HPDE6-E6E7 (cell line): ENCODE data around the gene LY6G6C.
"Not testable (repeated sequence)": the region's sequence is repeated elsewhere in the genome, so short reads cannot be mapped to it uniquely, and the experiment has no call there.

Experiments used
- DNase-seq: peaks from one replicate; pipeline ENCODE4 v3.0.0; 2011; ENCODE audit warnings: missing footprints; ENCODE audit errors: extremely low spot score

LY6G6C gene

GRCh38 chr6:31727034-31727716, 5.6 kb upstream of the LY6G6C start:
- DNase-seq = no peak

- DNase-seq = no peak
Observed at GRCh38 chr6:31725502-31726350, 4.2 kb upstream of the LY6G6C start.

DNA sequence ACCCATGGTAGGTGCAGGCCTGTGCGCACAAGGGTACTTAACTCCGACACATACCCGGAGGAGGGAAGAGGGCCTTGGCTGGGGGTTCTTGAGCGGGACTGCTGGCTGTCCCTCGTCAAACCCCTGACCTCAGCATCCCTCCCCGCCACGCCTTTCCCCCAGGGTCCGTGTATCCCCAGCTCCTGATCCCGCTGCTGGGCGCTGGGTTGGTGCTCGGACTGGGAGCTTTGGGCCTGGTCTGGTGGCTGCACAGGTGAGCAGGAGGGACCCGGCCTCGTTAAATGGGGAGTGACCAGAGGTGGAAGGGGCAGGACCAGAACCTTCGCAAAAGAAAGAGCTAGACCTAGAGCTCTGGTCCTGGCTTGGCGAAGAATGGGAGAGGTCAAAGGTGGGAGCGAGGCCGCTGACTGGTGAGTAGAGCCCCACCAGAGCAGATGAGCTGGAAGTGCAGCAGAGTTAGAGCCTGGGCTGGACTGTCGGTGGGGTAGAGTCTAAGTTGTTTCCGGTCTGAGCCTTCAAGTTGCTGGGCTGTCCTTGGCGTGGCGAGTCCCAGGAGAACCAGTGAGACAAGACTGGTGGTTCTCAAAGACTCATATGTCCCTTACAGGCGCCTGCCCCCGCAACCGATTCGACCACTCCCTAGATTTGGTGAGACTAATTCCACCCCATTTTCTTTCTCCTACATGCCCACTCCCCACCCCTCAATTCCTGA, 2.6 kb upstream of the LY6G6C start:
- DNase-seq = no peak

- no peak for DNase-seq
Observed at GRCh38 chr6:31723245-31723979, 1.9 kb upstream of the LY6G6C start, which contains the start of gene MPIG6B. TSS of gene MPIG6B (plus strand) at chr6:31723373. CDS start at chr6:31723384, 11 bp downstream.

- DNase-seq = no peak
Observed at GRCh38 chr6:31722173-31722572, 627 bp upstream of the LY6G6C start.

GRCh38 chr6:31720196-31720770, 1.3 kb downstream of the LY6G6C start:
- DNase-seq = no peak

DNA sequence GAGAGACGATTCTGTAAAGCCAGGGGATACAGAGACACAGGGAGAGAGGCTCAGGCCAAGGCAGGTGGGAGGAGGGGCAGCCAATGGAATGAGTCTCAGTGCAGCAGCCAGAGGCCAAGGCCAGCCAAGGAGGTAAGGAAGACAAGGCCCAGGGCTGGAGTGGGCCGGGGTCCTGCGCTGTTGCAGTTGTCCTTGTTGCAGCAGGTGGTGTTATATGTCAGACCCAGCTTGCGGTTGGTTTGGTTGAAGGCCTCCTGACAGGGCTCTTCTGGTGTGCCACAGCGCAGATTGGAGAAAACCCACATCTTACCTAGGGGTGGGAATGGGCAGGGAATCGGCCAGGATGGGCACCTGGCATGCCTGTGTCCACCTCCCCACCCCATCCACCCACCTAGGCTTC, 2.5 kb downstream of the LY6G6C start:
- no peak for DNase-seq

- DNase-seq = peak; percentile 90
Observed at GRCh38 chr6:31718265-31718664, 3.3 kb downstream of the LY6G6C start.

DNA sequence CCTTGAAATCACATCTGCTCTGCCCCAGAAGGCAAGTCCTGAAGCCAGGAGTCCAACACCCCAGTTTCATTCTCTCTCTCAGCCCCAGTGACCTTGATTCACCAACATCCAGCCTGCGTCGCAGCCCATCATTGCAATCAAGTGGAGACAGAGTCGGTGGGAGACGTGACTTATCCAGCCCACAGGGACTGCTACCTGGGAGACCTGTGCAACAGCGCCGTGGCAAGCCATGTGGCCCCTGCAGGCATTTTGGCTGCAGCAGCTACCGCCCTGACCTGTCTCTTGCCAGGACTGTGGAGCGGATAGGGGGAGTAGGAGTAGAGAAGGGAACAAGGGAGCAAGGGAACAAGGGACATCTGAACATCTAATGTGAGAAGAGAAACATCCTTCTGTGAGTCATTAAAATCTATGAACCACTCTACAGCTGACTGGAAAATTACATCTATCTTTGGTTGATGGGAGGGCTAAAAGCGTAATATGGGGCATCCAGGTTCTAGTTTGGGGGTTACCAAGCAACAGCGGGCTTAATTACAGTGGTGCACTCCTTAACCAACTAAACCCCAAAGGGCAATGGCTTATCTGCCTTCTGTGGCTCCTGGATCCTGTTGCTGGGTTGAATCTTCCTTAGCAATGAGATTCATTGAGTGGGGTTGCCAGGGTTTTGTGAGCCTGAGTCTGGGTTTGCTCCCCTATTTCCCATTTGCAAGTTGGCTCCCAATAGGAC, 3.9 kb downstream of the LY6G6C start:
- DNase-seq = no peak

- DNase-seq = no peak
Observed at GRCh38 chr6:31715022-31715958, 6.3 kb downstream of the LY6G6C start, which contains the start of gene LY6G6D. TSS of gene LY6G6D (plus strand) at chr6:31715348. CDS start at chr6:31715356, 8 bp downstream.

DNA sequence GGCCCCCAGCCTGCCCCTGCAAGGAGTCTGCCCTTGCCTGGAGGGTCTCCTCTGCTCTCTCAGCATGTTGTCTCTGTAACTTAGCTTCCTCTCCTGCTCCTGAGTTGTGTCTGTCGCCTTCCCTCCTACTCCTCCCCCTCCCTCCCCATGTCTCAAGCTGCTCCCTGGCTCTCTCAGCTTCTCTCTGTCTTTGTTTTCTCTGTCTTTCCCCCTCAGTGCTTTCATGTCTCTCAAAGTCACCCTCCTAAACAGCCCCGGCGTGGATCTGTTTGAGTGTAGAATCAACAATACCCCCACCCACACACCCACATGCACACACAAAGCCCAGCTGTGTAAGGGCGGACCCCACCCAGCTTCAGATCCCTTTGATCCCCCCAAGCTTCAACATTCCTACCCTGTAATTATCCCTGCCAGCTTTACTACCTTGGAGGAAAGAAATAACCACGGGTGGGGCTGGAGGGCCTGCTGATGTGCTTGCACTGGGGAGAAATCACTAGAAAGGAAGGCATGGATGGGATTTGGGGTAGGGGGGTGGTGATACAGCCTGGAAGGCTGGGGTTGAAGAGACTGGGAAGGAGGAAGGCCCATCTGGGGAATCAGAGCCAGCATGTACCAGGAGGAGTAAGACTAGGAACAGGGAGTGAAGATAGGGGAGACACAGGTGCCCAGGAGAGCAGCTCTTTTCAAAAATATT, 7.4 kb downstream of the LY6G6C start:
- DNase-seq = no peak

GRCh38 chr6:31713465-31713864, 8.1 kb downstream of the LY6G6C start:
- no peak for DNase-seq

- no peak for DNase-seq
Observed at GRCh38 chr6:31712296-31712695, 9.2 kb downstream of the LY6G6C start.

- peak; percentile 36 for DNase-seq
Observed at GRCh38 chr6:31711233-31711632, 10.3 kb downstream of the LY6G6C start.

DNA sequence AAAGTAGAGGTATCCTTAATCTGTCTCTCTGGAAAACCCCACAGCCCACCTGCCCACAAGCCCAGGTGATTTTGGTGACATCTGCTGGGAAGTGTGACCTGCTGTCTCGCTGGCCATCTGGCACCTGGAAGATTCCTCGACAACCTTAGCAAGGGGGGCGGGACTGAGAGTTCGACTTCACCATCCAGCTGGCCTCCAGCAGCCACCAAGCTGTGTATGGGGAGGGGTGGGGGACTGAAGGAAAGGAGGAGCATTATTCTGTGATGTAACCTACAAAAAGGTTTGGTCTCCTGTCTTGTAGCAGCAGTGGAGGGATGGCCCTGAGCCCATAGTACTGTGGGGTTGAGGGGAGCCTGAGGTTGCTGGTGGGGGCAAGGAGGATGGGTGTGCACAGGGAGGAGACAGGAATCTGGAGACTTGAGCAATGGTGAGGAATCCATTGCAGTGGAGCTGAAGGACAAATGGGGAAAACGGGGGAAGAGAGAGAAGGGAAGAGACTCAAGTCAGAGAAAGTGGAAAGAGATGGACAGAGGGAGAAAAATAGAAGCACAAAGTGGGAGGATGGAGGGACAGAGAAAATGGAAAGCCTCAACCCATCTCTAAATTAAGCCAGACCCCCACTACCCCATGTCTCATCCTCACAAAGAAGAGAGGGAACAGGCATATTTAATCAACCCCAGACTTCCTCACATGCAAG, 10.9 kb downstream of the LY6G6C start:
- no peak for DNase-seq

GRCh38 chr6:31709157-31709556, 12.4 kb downstream of the LY6G6C start:
- not testable (repeated sequence) for DNase-seq

GRCh38 chr6:31708224-31708623, 13.3 kb downstream of the LY6G6C start:
- DNase-seq = no peak

DNA sequence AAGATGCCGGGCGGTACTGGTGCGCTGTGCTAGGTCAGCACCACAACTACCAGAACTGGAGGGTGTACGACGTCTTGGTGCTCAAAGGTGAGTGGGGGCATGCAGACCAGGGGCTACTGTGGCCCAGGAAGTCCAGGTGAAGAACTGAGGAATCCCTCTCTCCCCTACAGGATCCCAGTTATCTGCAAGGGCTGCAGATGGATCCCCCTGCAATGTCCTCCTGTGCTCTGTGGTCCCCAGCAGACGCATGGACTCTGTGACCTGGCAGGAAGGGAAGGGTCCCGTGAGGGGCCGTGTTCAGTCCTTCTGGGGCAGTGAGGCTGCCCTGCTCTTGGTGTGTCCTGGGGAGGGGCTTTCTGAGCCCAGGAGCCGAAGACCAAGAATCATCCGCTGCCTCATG, 13.8 kb downstream of the LY6G6C start:
- no peak for DNase-seq
